Left lung (tissue), 10 donors: ENCODE results near the gene VRK2. TPM values are rescaled to one million over a fixed set of nuclear protein-coding genes. Genes with fewer than 3 reads are reported as not detected.
"Not testable (repeated sequence)": the region's sequence is repeated elsewhere in the genome, so short reads cannot be mapped to it uniquely, and the experiment has no call there.

Experiments
- ATAC-seq: fragments of 200-7000 bp; cut with Tn5 transposase; one replicate; pipeline ENCODE4 v1.9.1; 2020; ENCODE audit warnings: moderate library complexity
- DNase-seq, 4 donors: peaks; one replicate each; pipeline ENCODE4 v3.0.0-alpha.2; 2013 to 2020
- H3K27ac ChIP-seq, 2 donors: fragments of 200-600 bp; sonication (generic) in 1 of 2; one replicate each; pipeline versions ENCODE4 v1.5.0 to v1.8.0; 2020 to 2021
- H3K27me3 ChIP-seq, 2 donors: fragments of 200-600 bp; sonication (generic) in 1 of 2; one replicate each; pipeline versions ENCODE4 v1.5.0 to v1.8.0; 2020 to 2021
- H3K36me3 ChIP-seq, 2 donors: fragments of 200-600 bp; sonication (generic) in 1 of 2; one replicate each; pipeline versions ENCODE4 v1.5.0 to v1.8.0; 2020 to 2021
- H3K4me1 ChIP-seq, 2 donors: fragments of 200-600 bp; one replicate each; pipeline ENCODE4 v1.8.0; 2021
- H3K4me3 ChIP-seq, 2 donors: fragments of 200-600 bp; sonication (generic) in 1 of 2; one replicate each; pipeline versions ENCODE4 v1.5.0 to v1.8.0; 2020 to 2021; ENCODE audit warnings: mild to moderate bottlenecking in 1 of 2
- H3K9me3 ChIP-seq, 2 donors: fragments of 200-600 bp; sonication (generic) in 1 of 2; one replicate each; pipeline versions ENCODE4 v1.5.0 to v1.8.0; 2020 to 2021
- CTCF ChIP-seq, 2 donors: fragments of 200-600 bp; sonication (generic) in 1 of 2; IDR thresholded peaks; one replicate each; pipeline versions ENCODE4 v1.5.0 to v1.8.0; 2021; ENCODE audit warnings: antibody characterized with exemption in 2 of 2
- intact Hi-C, 2 donors: fragments of 100-400 bp; cut with DNase I; formaldehyde crosslinking; loops; one replicate each; pipeline versions ENCODE4 v1.11.2 to v1.14.2; 2022
- polyA plus RNA-seq, 6 donors: library from polyadenylated mRNA; unstranded; fragments of 120-200 nt; gene quantifications; one replicate each; pipeline ENCODE4 v1.2.1, GENCODE V29; 2013; ENCODE audit not compliant: insufficient read length in 6 of 6
- total RNA-seq, 2 donors: library from RNA; stranded (reverse); fragmentation: NEBNext Ultra II Directional; extraction: Animal tissue kit (Norgen Biotek cat#: 25700); gene quantifications; one replicate each; pipeline ENCODE4 v1.2.1, GENCODE V29; 2021
- donor health status: DM: no; HTN: yes; CAD: no.
- donor health status: DM: no; HTN: no; CAD: no.

The VRK2 gene
- total and polyA plus RNA-seq, 8 donors = 18.2 to 28.0 (median 24.1) TPM

- DNase-seq (no peak), ATAC-seq (no peak)
- Histone ChIP-seq H3K9me3 (no peaks in the 10 kb centered on the region), H3K4me3 (no peak overlapping the region), H3K4me1 (no peaks in the 10 kb centered on the region), H3K27me3 (no peaks in the 10 kb centered on the region), H3K27ac (no peak overlapping the region), H3K36me3 (peaks cover 0 to 46% of the 10 kb centered on the region in 2 donors)
- intact Hi-C loops = no loop called here
- TF ChIP-seq CTCF (IDR thresholded peaks at IDR 0.05) = no peak
Measured at GRCh38 chr2:58156780-58157179, 110.2 kb downstream of the VRK2 start.

GRCh38 chr2:58157754-58158153 lies 111.1 kb downstream of the VRK2 start:
- Histone ChIP-seq H3K27ac (no peak overlapping the region), H3K27me3 (no peaks in the 10 kb centered on the region), H3K4me3 (no peak overlapping the region), H3K4me1 (no peaks in the 10 kb centered on the region), H3K36me3 (peaks cover 0 to 50% of the 10 kb centered on the region in 2 donors), H3K9me3 (no peaks in the 10 kb centered on the region)
- TF ChIP-seq CTCF (IDR thresholded peaks at IDR 0.05) = no peak
- ATAC-seq (no peak), DNase-seq (no peak)
- intact Hi-C loops = no loop called here

DNA sequence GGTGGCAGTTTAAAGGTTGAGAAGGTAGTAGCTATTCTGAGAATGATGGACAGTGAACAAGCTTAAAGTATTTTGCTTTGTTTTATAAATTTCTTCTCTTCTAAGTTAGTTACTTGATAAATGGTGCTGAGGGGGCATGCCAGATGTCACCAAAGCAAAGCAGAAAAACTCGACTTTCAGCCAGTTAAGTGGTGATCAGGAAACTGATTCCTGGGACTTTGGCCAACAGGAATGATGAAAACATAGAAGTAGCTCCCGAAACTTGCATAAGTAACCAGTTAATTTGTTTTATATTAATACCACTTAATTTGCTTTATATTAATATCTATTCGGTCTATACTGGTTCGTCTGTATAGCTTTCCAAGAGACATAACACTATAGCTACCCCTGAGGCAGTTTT lies 111.9 kb downstream of the VRK2 start:
- H3K36me3 ChIP-seq = peaks cover 0 to 50% of the 10 kb centered on the region in 2 donors
- no peaks in the 10 kb centered on the region for H3K4me1 ChIP-seq
- DNase-seq (peak in 1 of 4 donors; percentile 45), ATAC-seq (no peak)
- TF ChIP-seq CTCF (IDR thresholded peaks at IDR 0.05) = no peak
- no peaks in the 10 kb centered on the region for H3K9me3 ChIP-seq
- no peaks in the 10 kb centered on the region for H3K27me3 ChIP-seq
- no peak overlapping the region for H3K4me3 ChIP-seq
- no peak overlapping the region for H3K27ac ChIP-seq
- intact Hi-C loops = no loop called here

- no peak overlapping the region for H3K4me3 ChIP-seq
- H3K27me3 ChIP-seq = no peaks in the 10 kb centered on the region
- H3K9me3 ChIP-seq = no peaks in the 10 kb centered on the region
- H3K36me3 ChIP-seq = peaks cover 0 to 37% of the 10 kb centered on the region in 2 donors
- no peaks in the 10 kb centered on the region for H3K4me1 ChIP-seq
- ATAC-seq (no peak), DNase-seq (no peak)
- H3K27ac ChIP-seq = no peak overlapping the region
- intact Hi-C loops = no loop called here
- no peak for TF ChIP-seq CTCF (IDR thresholded peaks at IDR 0.05)
Measured at GRCh38 chr2:58163913-58164312, 117.3 kb downstream of the VRK2 start.

GRCh38 chr2:58168130-58168529 lies 121.5 kb downstream of the VRK2 start:
- intact Hi-C loops, H3K4me1 ChIP-seq: not testable (repeated sequence)

GRCh38 chr2:58169845-58170244 lies 123.2 kb downstream of the VRK2 start:
- intact Hi-C loops, ATAC-seq, H3K27me3 ChIP-seq, H3K4me3 ChIP-seq, H3K27ac ChIP-seq, H3K4me1 ChIP-seq, DNase-seq: not testable (repeated sequence)
- H3K9me3 ChIP-seq = peaks cover 0 to 17% of the 10 kb centered on the region in 2 donors
- H3K36me3 ChIP-seq = peaks cover 0 to 18% of the 10 kb centered on the region in 2 donors

More at GRCh38 chr2:58168130-58168529, 121.5 kb downstream of the VRK2 start:
- Histone ChIP-seq H3K36me3 (peaks cover 0 to 18% of the 10 kb centered on the region in 2 donors), H3K9me3 (peaks cover 0 to 17% of the 10 kb centered on the region in 2 donors)
- H3K27ac ChIP-seq, ATAC-seq, H3K4me3 ChIP-seq, H3K27me3 ChIP-seq: not testable (repeated sequence)
- DNase-seq = peak in 1 of 4 donors; percentile 10

- Histone ChIP-seq H3K9me3 (peaks cover 0 to 17% of the 10 kb centered on the region in 2 donors), H3K36me3 (peaks cover 0 to 18% of the 10 kb centered on the region in 2 donors)
- H3K4me1 ChIP-seq, H3K4me3 ChIP-seq, H3K27ac ChIP-seq, ATAC-seq, intact Hi-C loops, DNase-seq, H3K27me3 ChIP-seq: not testable (repeated sequence)
Measured at GRCh38 chr2:58170334-58170933, 123.8 kb downstream of the VRK2 start.

- Histone ChIP-seq H3K36me3 (peaks cover 0 to 16% of the 10 kb centered on the region in 2 donors), H3K9me3 (peaks cover 0 to 18% of the 10 kb centered on the region in 2 donors)
- H3K27me3 ChIP-seq, H3K4me3 ChIP-seq, H3K4me1 ChIP-seq, intact Hi-C loops, H3K27ac ChIP-seq, ATAC-seq: not testable (repeated sequence)
- DNase-seq = peak in 1 of 4 donors; percentile 24
Measured at GRCh38 chr2:58171831-58172230, 125.2 kb downstream of the VRK2 start.

- H3K9me3 ChIP-seq, H3K27me3 ChIP-seq, intact Hi-C loops, H3K27ac ChIP-seq, ATAC-seq, H3K4me1 ChIP-seq, DNase-seq, H3K4me3 ChIP-seq, H3K36me3 ChIP-seq: not testable (repeated sequence)
Measured at GRCh38 chr2:58177187-58177586, 130.6 kb downstream of the VRK2 start.
